ENCODE data around the gene CCDC110.

Gene CCDC110

GRCh38 chr4:185441479-185441878 lies 30.1 kb downstream of the CCDC110 start:
- TF ChIP-seq CTCF (IDR thresholded peaks at IDR 0.05; ENCODE audit: poor library complexity, severe bottlenecking), result no peak
- Histone ChIP-seq H3K9me3 (ENCODE audit: severe bottlenecking) (no peaks in the 10 kb centered on the region), H3K4me3 (ENCODE audit: severe bottlenecking) (no peak overlapping the region), H3K27me3 (ENCODE audit: insufficient read depth, poor library complexity, severe bottlenecking) (no peaks in the 10 kb centered on the region), H3K4me1 (ENCODE audit: insufficient read depth, poor library complexity, severe bottlenecking) (no peaks in the 10 kb centered on the region), H3K36me3 (ENCODE audit: low read depth) (no peaks in the 10 kb centered on the region), H3K27ac (ENCODE audit: poor library complexity, severe bottlenecking) (no peak overlapping the region)
- DNase-seq (ENCODE audit: low spot score), result no peak
- no peak for ATAC-seq (ENCODE audit: low read depth)

- H3K4me1 ChIP-seq (ENCODE audit: insufficient read depth, poor library complexity, severe bottlenecking), result no peaks in the 10 kb centered on the region
- no peaks in the 10 kb centered on the region for H3K36me3 ChIP-seq (ENCODE audit: low read depth)
- no peaks in the 10 kb centered on the region for H3K9me3 ChIP-seq (ENCODE audit: severe bottlenecking)
- ATAC-seq (ENCODE audit: low read depth) (no peak), DNase-seq (ENCODE audit: low spot score) (no peak)
- H3K4me3 ChIP-seq (ENCODE audit: severe bottlenecking), result no peak overlapping the region
- no peaks in the 10 kb centered on the region for H3K27me3 ChIP-seq (ENCODE audit: insufficient read depth, poor library complexity, severe bottlenecking)
- H3K27ac ChIP-seq (ENCODE audit: poor library complexity, severe bottlenecking), result no peak overlapping the region
- TF ChIP-seq CTCF (IDR thresholded peaks at IDR 0.05; ENCODE audit: poor library complexity, severe bottlenecking), result no peak
These were observed 33.7 kb downstream of the CCDC110 start for GRCh38 chr4:185437809-185438208.

- no peaks in the 10 kb centered on the region for H3K4me1 ChIP-seq (ENCODE audit: insufficient read depth, poor library complexity, severe bottlenecking)
- no peak overlapping the region for H3K4me3 ChIP-seq (ENCODE audit: severe bottlenecking)
- no peaks in the 10 kb centered on the region for H3K36me3 ChIP-seq (ENCODE audit: low read depth)
- DNase-seq (ENCODE audit: low spot score) (no peak), ATAC-seq (ENCODE audit: low read depth) (no peak)
- H3K9me3 ChIP-seq (ENCODE audit: severe bottlenecking), result no peaks in the 10 kb centered on the region
- no peak overlapping the region for H3K27ac ChIP-seq (ENCODE audit: poor library complexity, severe bottlenecking)
- H3K27me3 ChIP-seq (ENCODE audit: insufficient read depth, poor library complexity, severe bottlenecking), result no peaks in the 10 kb centered on the region
- TF ChIP-seq CTCF (IDR thresholded peaks at IDR 0.05; ENCODE audit: poor library complexity, severe bottlenecking), result no peak
These were observed 36.1 kb downstream of the CCDC110 start for GRCh38 chr4:185435466-185435865.

- DNase-seq (ENCODE audit: low spot score) (no peak), ATAC-seq (ENCODE audit: low read depth) (no peak)
- Histone ChIP-seq H3K4me1 (ENCODE audit: insufficient read depth, poor library complexity, severe bottlenecking) (peaks cover 2% of the 10 kb centered on the region), H3K9me3 (ENCODE audit: severe bottlenecking) (no peaks in the 10 kb centered on the region), H3K27ac (ENCODE audit: poor library complexity, severe bottlenecking) (no peak overlapping the region), H3K27me3 (ENCODE audit: insufficient read depth, poor library complexity, severe bottlenecking) (no peaks in the 10 kb centered on the region), H3K36me3 (ENCODE audit: low read depth) (no peaks in the 10 kb centered on the region), H3K4me3 (ENCODE audit: severe bottlenecking) (no peak overlapping the region)
- TF ChIP-seq CTCF (IDR thresholded peaks at IDR 0.05; ENCODE audit: poor library complexity, severe bottlenecking), result no peak
These were observed 41.9 kb downstream of the CCDC110 start for GRCh38 chr4:185429660-185430059.

GRCh38 chr4:185426960-185427688 lies 44.4 kb downstream of the CCDC110 start:
- H3K4me1 ChIP-seq (ENCODE audit: insufficient read depth, poor library complexity, severe bottlenecking), result peaks cover 6% of the 10 kb centered on the region
- no peak overlapping the region for H3K27ac ChIP-seq (ENCODE audit: poor library complexity, severe bottlenecking)
- no peak for ATAC-seq (ENCODE audit: low read depth)
- H3K4me3 ChIP-seq (ENCODE audit: severe bottlenecking), result no peak overlapping the region
- H3K9me3 ChIP-seq (ENCODE audit: severe bottlenecking), result no peaks in the 10 kb centered on the region
- no peak for DNase-seq (ENCODE audit: low spot score)
- TF ChIP-seq CTCF (IDR thresholded peaks at IDR 0.05; ENCODE audit: poor library complexity, severe bottlenecking), result no peak
- H3K27me3 ChIP-seq (ENCODE audit: insufficient read depth, poor library complexity, severe bottlenecking), result no peaks in the 10 kb centered on the region
- H3K36me3 ChIP-seq (ENCODE audit: low read depth), result no peaks in the 10 kb centered on the region
